IMR-90 (cell line): ENCODE data around the gene TPSD1.

ENCODE experiments used
- BHLHE40 ChIP-seq: fragments of 150-350 bp; IDR thresholded peaks from 2 replicates; pipeline ENCODE4 v1.6.1; 2016; ENCODE audit warnings: mild to moderate bottlenecking, low read depth, low read length
- CEBPB ChIP-seq: IDR thresholded peaks from 2 replicates; pipeline ENCODE4 v1.6.1; 2012; ENCODE audit warnings: low read depth, low read length, improper control_type of control experiment
- CTCF ChIP-seq: conservative IDR thresholded peaks from 2 replicates; pipeline ENCODE4 v1.5.1; 2012; ENCODE audit warnings: mild to moderate bottlenecking, low read depth, low read length, improper control_type of control experiment
- ELK1 ChIP-seq: fragments of 150-350 bp; IDR thresholded peaks from 2 replicates; pipeline ENCODE4 v1.6.1; 2016; ENCODE audit warnings: low read depth, mild to moderate bottlenecking, low read length, moderate library complexity, borderline replicate concordance
- MAFK ChIP-seq: IDR thresholded peaks from 2 replicates; pipeline ENCODE4 v1.6.1; 2012; ENCODE audit warnings: low read depth, low read length, improper control_type of control experiment
- MAZ ChIP-seq: IDR thresholded peaks from 2 replicates; pipeline ENCODE4 v1.6.1; 2012; ENCODE audit warnings: low read depth, mild to moderate bottlenecking, low read length, improper control_type of control experiment, moderate library complexity, borderline replicate concordance
- POLR2A ChIP-seq: IDR thresholded peaks from 2 replicates; pipeline ENCODE4 v1.6.1; 2012; ENCODE audit warnings: mild to moderate bottlenecking, low read depth, low read length
- RAD21 ChIP-seq: IDR thresholded peaks from 2 replicates; pipeline ENCODE4 v1.6.1; 2012; ENCODE audit warnings: low read length, improper control_type of control experiment
- RCOR1 ChIP-seq: IDR thresholded peaks from 2 replicates; pipeline ENCODE4 v1.6.1; 2012; ENCODE audit warnings: mild to moderate bottlenecking, low read length, improper control_type of control experiment; ENCODE audit not compliant: insufficient replicate concordance
- SMC3 ChIP-seq: fragments of 150-350 bp; IDR thresholded peaks from 2 replicates; pipeline ENCODE4 v1.6.1; 2016; ENCODE audit warnings: low read depth, mild to moderate bottlenecking, antibody characterized with exemption, low read length, moderate library complexity
- USF2 ChIP-seq: fragments of 150-350 bp; IDR thresholded peaks from 2 replicates; pipeline ENCODE4 v1.6.1; 2017; ENCODE audit warnings: mild to moderate bottlenecking, antibody characterized with exemption, low read length, low read depth

GRCh38 chr16:1215574-1216295 is 40.1 kb upstream of the TPSD1 start:
- TF ChIP-seq CTCF (no peak), POLR2A (no peak), ELK1 (no peak), SMC3 (no peak), BHLHE40 (no peak), USF2 (no peak), MAZ (no peak), RAD21 (no peak), CEBPB (no peak), MAFK (no peak), RCOR1 (no peak)
